Skeletal muscle tissue (tissue), 4 donors: ENCODE data around the gene FAM200B. TPM values are rescaled to one million over a fixed set of nuclear protein-coding genes. Genes with fewer than 3 reads are reported as not detected.
A peak's percentile ranks its signal among the peaks of the same experiment; 100 is the strongest.

Experiments
- H3K27ac ChIP-seq: one replicate; pipeline ENCODE4 v1.7.0; 2013; ENCODE audit warnings: mild to moderate bottlenecking, low read depth, low read length, inconsistent platforms
- H3K27me3 ChIP-seq, 3 donors: one replicate each; pipeline ENCODE4 v1.7.0; 2013; ENCODE audit warnings: low read length in 3 of 3; ENCODE audit not compliant: control insufficient read depth in 3 of 3, insufficient read depth in 3 of 3
- H3K36me3 ChIP-seq, 3 donors: one replicate each; pipeline ENCODE4 v1.7.0; 2013; ENCODE audit warnings: low read length in 3 of 3; ENCODE audit not compliant: control insufficient read depth in 3 of 3, insufficient read depth in 3 of 3
- H3K4me1 ChIP-seq, 3 donors: one replicate each; pipeline ENCODE4 v1.7.0; 2013; ENCODE audit warnings: low read length in 3 of 3, mild to moderate bottlenecking in 3 of 3; ENCODE audit not compliant: control insufficient read depth in 3 of 3, insufficient read depth in 3 of 3
- H3K4me3 ChIP-seq, 3 donors: one replicate each; pipeline ENCODE4 v1.7.0; 2013; ENCODE audit warnings: low read length in 3 of 3
- H3K9ac ChIP-seq, 3 donors: one replicate each; pipeline ENCODE4 v1.7.0; 2013; ENCODE audit warnings: low read length in 3 of 3, mild to moderate bottlenecking in 3 of 3, moderate library complexity in 2 of 3, low read depth in 1 of 3
- H3K9me3 ChIP-seq, 3 donors: one replicate each; pipeline ENCODE4 v1.7.0; 2013; ENCODE audit warnings: low read length in 3 of 3; ENCODE audit not compliant: control insufficient read depth in 3 of 3
- total RNA-seq: library from RNA; depleted of rRNA; stranded (reverse); fragments of >200 nt; gene quantifications from one replicate; pipeline ENCODE4 v1.2.3, GENCODE V29; 2014
- donor health status: Osteomylitis.

The FAM200B gene
- total RNA-seq, 1 donor from 2014 or later: 12.0 TPM

- no peaks in the 10 kb centered on the region for H3K9me3 ChIP-seq
- H3K27me3 ChIP-seq: no peaks in the 10 kb centered on the region
- H3K9ac ChIP-seq: no peak overlapping the region
- no peak overlapping the region for H3K27ac ChIP-seq
- H3K4me3 ChIP-seq: no peak overlapping the region
- H3K36me3 ChIP-seq: no peaks in the 10 kb centered on the region
- peaks cover 4 to 6% (median 4%) of the 10 kb centered on the region in 3 donors for H3K4me1 ChIP-seq
Observed at GRCh38 chr4:15676899-15677298, 4.7 kb upstream of the FAM200B start.

GRCh38 chr4:15677507-15677988 is 4.1 kb upstream of the FAM200B start:
- Histone ChIP-seq H3K4me1 (peaks cover 4 to 9% (median 6%) of the 10 kb centered on the region in 3 donors), H3K9ac (no peak overlapping the region), H3K27ac (no peak overlapping the region), H3K4me3 (no peak overlapping the region), H3K9me3 (no peaks in the 10 kb centered on the region), H3K36me3 (no peaks in the 10 kb centered on the region), H3K27me3 (no peaks in the 10 kb centered on the region)

DNA sequence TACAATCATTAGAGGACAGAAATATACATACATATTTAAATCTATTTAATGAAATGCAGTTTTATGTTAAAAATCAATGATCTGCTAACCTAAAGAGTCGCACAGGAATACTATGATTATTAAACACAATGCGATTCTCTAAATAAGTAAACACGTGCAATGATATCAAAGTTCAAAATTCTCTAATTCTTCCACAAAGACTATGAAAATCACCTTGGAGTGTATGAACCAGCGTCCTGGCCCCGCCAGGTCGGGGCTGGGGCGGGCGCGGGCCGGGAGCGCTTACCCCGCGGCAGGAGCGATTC is 608 bp upstream of the FAM200B start:
- Histone ChIP-seq H3K36me3 (peaks cover 0 to 7% (median 0%) of the 10 kb centered on the region in 3 donors), H3K9me3 (no peaks in the 10 kb centered on the region), H3K4me1 (peaks cover 6 to 15% (median 8%) of the 10 kb centered on the region in 3 donors), H3K9ac (peak overlapping the region; percentile 89 to 93 (median 92)), H3K4me3 (peak overlapping the region; percentile 92 to 95 (median 94)), H3K27me3 (no peaks in the 10 kb centered on the region), H3K27ac (no peak overlapping the region)

- H3K9ac ChIP-seq: peak overlapping the region; percentile 89 to 93 (median 92)
- H3K36me3 ChIP-seq: peaks cover 0 to 13% (median 4%) of the 10 kb centered on the region in 3 donors
- H3K4me1 ChIP-seq: peaks cover 6 to 15% (median 8%) of the 10 kb centered on the region in 3 donors
- H3K27me3 ChIP-seq: no peaks in the 10 kb centered on the region
- H3K27ac ChIP-seq: peak overlapping the region; percentile 78
- H3K9me3 ChIP-seq: no peaks in the 10 kb centered on the region
- H3K4me3 ChIP-seq: peak overlapping the region; percentile 92 to 95 (median 94)
Observed at GRCh38 chr4:15682242-15683142, 865 bp downstream of the FAM200B start.

DNA sequence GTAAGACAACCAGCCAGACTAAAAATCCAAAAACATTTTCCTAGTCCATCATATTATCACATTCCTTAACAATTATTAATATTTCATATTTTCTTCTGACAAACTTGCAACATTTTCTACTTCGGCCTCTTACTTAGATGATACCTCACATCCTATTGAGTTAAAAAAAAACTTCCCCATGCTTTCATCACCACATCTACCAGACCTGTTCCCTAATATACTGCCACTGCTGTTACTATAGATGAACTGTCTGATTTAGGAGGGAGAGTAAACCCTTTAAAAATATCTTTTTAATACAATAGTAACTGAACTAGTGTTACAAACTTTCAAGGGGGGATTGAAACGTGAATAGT is 1.5 kb downstream of the FAM200B start:
- Histone ChIP-seq H3K27ac (no peak overlapping the region), H3K4me3 (no peak overlapping the region)

DNA sequence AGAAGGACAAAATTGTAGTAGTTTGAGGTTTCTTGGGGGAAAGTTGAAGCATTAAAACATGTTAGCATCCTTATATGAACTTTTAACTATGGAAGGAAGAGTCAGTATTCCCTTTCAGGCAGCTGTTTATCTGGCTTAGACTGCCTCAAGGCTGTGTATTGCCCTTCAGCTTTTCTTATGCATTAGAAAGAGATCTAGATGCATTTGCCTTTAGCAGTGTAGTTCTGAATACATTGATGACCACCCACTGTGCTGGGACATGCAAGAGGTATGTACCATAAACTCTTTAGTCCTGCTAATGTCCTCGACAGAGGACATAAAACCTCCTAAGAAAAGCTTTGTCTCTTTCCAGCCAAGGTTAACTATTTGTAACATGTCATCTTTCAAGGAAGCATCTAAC is 2.9 kb downstream of the FAM200B start:
- no peak overlapping the region for H3K27ac ChIP-seq
- H3K36me3 ChIP-seq: peaks cover 2 to 13% (median 7%) of the 10 kb centered on the region in 3 donors
- H3K27me3 ChIP-seq: no peaks in the 10 kb centered on the region
- H3K9ac ChIP-seq: no peak overlapping the region
- no peaks in the 10 kb centered on the region for H3K9me3 ChIP-seq
- no peak overlapping the region for H3K4me3 ChIP-seq
- peaks cover 6 to 15% (median 8%) of the 10 kb centered on the region in 3 donors for H3K4me1 ChIP-seq

More for the DNA sequence above, 1.5 kb downstream of the FAM200B start:
- Histone ChIP-seq H3K36me3 (peaks cover 0 to 13% (median 4%) of the 10 kb centered on the region in 3 donors), H3K9me3 (no peaks in the 10 kb centered on the region), H3K9ac (no peak overlapping the region), H3K27me3 (no peaks in the 10 kb centered on the region), H3K4me1 (peaks cover 6 to 15% (median 8%) of the 10 kb centered on the region in 3 donors)

DNA sequence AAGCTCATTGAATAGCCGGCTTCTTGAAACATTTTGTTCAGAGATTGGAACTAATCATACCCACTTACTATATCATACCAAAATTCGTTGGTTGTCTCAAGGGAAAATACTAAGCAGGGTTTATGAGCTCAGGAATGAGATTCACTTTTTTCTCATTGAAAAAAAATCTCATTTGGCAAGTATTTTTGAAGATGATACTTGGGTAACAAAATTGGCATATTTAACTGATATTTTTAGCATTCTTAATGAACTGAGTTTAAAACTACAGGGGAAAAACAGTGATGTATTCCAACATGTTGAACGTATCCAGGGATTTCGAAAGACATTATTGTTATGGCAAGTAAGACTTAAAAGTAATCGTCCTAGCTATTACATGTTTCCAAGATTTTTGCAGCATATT is 6.4 kb downstream of the FAM200B start:
- Histone ChIP-seq H3K36me3 (peaks cover 2 to 13% (median 7%) of the 10 kb centered on the region in 3 donors), H3K27ac (no peak overlapping the region), H3K9me3 (no peaks in the 10 kb centered on the region), H3K27me3 (no peaks in the 10 kb centered on the region), H3K9ac (no peak overlapping the region), H3K4me3 (no peak overlapping the region), H3K4me1 (peaks cover 0 to 1% (median 0%) of the 10 kb centered on the region in 3 donors)

GRCh38 chr4:15689540-15689939 is 7.9 kb downstream of the FAM200B start:
- Histone ChIP-seq H3K27me3 (no peaks in the 10 kb centered on the region), H3K27ac (no peak overlapping the region), H3K4me3 (no peak overlapping the region), H3K36me3 (peaks cover 2 to 11% (median 7%) of the 10 kb centered on the region in 3 donors), H3K9me3 (no peaks in the 10 kb centered on the region), H3K4me1 (no peaks in the 10 kb centered on the region), H3K9ac (no peak overlapping the region)

- H3K27me3 ChIP-seq: no peaks in the 10 kb centered on the region
- H3K4me3 ChIP-seq: no peak overlapping the region
- H3K36me3 ChIP-seq: peaks cover 2 to 8% (median 7%) of the 10 kb centered on the region in 3 donors
- no peaks in the 10 kb centered on the region for H3K4me1 ChIP-seq
- H3K27ac ChIP-seq: no peak overlapping the region
- no peak overlapping the region for H3K9ac ChIP-seq
- H3K9me3 ChIP-seq: no peaks in the 10 kb centered on the region
Observed at GRCh38 chr4:15690020-15690809, 8.6 kb downstream of the FAM200B start.
